ENCODE measurements around the gene SLC27A5.
"Not testable (repeated sequence)": the region's sequence is repeated elsewhere in the genome, so short reads cannot be mapped to it uniquely, and the experiment has no call there.

Gene SLC27A5

DNA sequence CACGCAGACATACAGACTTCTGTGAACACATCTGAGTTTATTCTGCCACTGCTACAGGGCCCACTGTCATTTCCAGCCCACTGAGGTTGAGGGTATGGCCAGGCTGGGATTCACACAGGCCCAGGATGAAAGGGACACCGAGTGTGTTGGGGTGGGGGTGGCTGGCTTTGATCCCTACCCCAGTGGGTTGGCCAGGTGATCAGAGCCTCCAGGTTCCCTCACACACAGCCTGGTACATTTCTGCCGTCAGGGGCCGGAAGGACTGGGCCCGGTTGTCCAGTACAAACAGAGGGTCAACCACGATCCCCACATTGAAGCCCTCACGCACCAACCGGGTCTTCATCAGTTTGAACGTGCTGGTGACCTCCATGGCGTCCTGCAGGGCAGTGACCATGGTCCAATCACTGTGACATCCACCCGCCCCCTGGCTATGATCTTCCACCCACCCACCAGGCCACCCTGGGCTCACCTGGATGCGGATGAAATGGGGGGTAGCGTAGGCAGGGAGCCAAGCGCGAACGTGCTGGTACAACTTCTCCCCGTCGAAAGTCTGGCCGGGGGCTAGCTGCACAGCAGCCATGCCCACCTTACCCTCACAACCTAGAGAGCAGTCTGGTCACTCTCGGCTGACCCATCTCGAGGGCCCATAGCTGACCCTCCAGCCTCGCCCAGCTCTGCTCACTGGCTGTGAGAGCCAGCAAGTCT, 13.3 kb downstream of the SLC27A5 start:
- in situ Hi-C loops (cut with HindIII; ENCODE audit: low sequenced_read_pairs): no loop called here

DNA sequence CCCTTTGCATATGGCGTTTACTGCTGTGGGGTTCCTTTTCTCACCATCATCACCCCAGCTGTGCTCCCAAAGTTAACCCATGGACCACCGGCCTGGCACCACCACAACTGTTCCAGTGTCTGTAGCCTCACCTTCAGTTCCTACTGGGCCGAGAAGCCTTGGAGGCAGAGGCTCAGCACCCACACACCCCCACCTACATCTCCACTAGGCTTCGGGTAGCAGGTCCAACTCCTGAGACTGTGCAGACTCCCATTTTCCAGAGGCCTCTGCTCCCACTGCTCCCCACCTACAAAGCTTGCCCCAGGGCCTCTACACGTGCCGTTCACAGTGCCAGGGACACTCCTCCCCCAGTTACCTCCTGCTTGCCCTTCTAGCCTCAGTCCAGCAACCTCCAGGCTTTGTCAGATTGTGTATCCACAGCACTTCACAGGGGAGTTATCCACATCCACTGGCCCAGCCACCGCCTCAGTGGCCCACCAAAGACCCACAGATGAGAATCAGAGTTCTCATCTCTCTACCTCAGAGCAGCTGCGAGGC, 14.1 kb downstream of the SLC27A5 start:
- in situ Hi-C loops (cut with HindIII; ENCODE audit: low sequenced_read_pairs): no loop called here

DNA sequence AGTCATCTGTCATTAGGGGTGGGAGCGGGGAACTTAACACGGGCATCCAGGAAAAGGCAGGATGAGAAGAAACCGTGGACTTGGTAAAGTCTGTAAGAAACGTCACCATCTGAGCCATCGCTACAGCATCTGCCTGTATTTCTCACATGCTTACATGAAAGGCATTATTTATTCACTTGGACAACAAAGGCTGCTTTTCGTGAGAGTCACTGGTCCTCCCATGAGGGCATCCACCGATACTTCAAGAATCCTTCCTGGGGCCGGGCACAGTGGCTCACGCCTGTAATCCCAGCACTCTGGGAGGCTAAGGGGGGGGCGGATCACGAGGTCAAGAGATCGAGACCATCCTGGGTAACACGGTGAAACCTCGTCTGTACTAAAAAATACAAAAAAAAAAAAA, 19.5 kb downstream of the SLC27A5 start:
- in situ Hi-C loops (cut with HindIII; ENCODE audit: low sequenced_read_pairs): no loop called here

DNA sequence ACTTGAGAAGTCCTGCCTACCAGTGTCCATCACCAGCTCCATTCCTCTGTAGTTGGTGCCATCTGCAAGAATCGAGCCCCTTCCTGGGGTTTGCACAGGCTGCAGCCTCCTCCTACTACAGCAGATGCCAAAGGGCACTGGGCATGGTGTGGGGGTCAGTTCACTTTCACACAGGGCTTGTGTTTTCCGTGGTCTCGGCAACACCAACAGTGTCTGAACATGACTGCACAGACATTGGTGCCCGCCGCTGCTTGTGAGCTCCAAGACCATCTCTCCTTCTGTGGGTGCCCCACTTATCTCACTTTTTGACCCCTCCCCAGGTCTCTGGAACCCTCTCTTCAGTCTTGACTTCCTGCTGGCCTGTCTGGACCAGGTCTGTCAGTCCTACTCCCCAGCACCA, 20.4 kb downstream of the SLC27A5 start:
- in situ Hi-C loops (cut with HindIII; ENCODE audit: low sequenced_read_pairs): no loop called here

DNA sequence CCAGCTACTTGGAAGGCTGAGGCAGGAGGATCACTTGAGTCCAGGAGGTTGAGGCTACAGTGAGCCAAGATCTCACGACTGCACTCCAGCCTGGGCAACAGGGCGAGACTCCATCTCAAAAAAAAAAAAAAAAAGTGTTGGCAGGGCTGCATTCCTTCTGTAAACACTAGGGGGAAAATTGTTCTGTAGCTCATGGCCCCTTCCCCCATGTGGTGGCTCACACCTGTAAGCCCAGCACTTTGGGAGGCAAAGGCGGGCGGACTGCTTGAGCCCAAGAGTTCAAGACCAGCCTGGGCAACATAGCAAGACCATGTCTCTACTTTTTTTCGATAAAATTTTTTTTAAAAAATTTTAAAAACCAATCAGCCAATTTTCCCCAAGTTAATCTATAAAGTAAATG, 27.4 kb downstream of the SLC27A5 start:
- in situ Hi-C loops (cut with HindIII; ENCODE audit: low sequenced_read_pairs): not testable (repeated sequence)

DNA sequence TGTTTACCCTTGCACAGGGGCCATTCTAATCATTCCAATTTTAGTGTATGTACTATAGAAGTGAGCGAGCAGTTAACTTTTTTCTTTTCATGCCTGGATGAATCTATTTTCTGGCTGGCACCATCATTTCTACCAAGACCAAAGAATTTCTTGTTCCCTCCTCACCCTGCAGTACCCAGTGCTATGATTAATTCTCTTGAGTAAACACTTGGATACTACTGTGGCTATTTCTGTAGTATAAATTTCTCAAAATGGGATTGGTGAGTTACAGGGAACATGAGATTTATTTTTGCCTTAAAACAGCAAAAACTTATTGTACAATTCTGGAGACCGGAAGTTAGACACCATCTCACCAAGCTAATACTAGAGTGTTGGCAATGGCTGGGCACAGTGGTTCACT, 28.0 kb downstream of the SLC27A5 start:
- in situ Hi-C loops (cut with HindIII; ENCODE audit: low sequenced_read_pairs): no loop called here

DNA sequence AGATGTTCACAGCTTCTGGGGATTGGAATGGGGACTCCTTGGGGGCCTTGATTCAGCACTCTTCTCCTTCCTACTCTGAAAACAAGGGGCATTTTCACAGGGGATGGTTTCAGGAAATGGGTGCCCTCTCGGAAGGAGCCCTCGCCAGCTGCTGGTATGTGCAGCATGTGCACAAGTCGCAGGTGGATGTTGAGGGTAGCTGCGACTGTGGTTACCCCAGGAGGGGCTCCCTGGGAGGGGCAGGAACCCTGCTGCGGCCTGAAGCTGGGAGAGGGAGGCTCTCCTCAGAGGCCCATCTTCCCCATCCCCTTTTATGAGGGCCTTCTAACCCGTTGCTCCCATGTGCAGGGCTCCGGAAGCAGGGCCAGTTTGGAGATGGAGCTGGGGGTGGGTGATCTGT, 29.4 kb downstream of the SLC27A5 start:
- in situ Hi-C loops (cut with HindIII; ENCODE audit: low sequenced_read_pairs): no loop called here

DNA sequence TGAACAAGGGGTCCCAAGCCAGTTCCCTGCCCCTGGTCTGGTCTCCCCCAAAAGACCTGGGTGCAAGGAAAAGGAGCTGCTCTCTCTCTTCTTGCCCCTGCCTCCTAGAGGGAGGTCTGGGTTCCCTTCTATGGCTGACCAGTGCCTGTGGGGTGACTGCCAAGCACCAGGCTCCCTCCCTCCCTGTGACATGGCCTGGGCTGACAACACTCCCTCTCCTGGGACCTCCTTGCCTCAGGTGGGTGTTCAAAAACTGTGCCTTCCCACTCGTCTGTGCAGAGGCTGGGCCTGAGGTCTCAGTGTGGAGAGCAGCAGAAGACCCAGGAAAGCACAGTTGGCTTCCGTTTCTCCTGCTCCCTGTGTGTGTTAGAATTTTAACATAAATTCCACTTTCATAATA, 31.0 kb downstream of the SLC27A5 start:
- in situ Hi-C loops (cut with HindIII; ENCODE audit: low sequenced_read_pairs): no loop called here

DNA sequence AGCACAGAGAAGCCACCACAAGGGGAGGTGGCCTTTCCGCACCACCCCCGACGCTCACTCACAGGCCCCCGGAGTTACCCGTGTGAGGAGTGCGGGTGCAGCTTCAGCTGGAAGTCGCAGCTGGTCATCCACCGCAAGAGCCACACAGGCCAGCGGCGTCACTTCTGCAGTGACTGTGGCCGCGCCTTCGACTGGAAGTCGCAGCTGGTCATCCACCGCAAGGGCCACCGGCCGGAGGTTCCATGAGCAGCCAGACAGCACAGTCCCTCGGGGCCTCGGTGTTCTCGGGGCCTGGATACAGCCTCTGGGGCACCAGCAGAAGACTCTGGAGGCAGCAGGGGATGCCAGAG, 31.3 kb downstream of the SLC27A5 start:
- in situ Hi-C loops (cut with HindIII; ENCODE audit: low sequenced_read_pairs): no loop called here

DNA sequence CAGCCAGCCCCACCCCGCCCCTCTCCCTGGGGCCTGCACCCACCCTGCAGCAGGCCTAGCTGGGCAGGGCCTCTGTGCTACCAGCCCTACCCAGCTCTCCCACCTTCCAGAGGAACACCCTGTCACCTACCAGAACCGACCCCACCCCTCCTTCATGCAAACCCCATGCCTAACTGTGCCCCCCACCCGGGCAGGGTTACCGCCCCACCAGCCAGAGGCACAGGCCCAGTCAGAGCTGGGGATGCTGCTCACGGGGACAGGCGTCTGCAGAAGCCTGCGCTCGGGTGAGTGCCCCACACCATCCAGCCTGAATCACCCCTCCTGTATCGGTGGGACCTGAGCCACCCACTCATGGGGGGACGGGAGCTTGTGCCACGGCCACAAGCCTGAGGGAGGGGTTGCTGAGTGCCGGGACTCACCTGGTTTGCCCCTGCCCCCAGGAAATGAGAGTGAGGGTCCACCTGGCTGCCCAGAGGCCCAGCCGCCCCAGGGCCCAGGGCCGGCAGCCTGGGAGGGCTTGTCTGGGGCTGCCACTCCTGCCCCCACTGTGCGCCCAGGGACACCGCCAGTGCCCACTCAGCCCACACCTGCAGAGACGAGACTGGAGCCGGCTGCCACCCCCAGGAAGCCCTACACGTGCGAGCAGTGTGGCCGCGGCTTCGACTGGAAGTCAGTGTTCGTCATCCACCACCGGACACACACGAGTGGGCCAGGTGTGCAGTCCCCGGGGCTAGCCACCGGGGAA, 31.9 kb downstream of the SLC27A5 start:
- in situ Hi-C loops (cut with HindIII; ENCODE audit: low sequenced_read_pairs): no loop called here

DNA sequence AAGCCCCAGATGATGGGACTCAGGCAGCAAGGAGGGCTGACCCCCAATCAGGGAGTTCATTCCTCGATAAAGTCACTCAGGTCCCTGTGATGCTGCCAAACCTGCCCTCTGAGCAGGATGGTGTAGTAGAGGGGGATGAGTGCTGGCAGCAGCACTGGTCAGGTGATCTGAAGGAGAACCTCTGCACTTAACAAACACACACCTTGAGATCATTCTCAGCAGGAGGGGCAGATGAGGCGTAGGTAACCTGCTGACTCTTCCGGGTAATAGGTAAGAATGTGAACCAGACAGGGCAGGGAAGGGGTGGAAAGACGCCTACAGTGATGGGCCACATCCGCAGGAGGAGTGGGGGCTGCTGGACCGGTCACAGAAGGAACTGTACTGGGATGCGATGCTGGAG, 32.5 kb downstream of the SLC27A5 start:
- in situ Hi-C loops (cut with HindIII; ENCODE audit: low sequenced_read_pairs): no loop called here

DNA sequence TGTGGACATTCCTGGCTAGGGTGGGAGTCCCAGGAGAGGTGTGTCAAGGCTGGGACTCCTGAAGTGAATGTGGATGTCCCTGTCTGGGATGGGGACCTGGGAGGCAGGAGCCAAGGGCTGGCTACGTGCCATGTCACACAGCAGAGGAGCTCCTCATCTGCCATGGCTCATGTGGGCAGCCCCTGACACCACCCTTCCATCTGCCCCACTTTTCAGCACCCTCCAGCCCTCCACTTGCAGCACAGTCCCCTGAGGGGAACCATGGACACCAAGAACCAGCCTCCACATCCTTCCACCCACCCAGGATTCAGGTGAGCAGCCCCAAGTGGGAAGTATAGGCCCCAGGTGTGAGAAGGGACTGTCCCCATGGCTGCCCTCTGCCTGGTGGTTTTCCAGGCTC, 33.9 kb downstream of the SLC27A5 start:
- in situ Hi-C loops (cut with HindIII; ENCODE audit: low sequenced_read_pairs): no loop called here

DNA sequence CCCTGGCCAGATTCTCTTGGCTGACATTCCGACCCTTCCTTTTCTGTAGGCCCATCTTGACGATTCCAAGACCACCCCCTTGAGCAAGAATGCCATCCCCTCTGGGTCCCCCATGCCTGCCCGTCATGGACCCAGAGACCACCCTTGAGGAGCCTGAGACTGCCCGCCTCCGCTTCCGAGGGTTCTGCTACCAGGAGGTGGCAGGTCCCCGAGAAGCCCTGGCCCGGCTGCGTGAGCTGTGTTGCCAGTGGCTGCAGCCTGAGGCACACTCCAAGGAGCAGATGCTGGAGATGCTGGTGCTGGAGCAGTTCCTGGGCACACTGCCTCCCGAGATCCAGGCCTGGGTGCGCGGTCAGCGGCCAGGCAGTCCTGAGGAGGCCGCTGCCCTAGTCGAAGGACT, 34.7 kb downstream of the SLC27A5 start:
- in situ Hi-C loops (cut with HindIII; ENCODE audit: low sequenced_read_pairs): no loop called here

DNA sequence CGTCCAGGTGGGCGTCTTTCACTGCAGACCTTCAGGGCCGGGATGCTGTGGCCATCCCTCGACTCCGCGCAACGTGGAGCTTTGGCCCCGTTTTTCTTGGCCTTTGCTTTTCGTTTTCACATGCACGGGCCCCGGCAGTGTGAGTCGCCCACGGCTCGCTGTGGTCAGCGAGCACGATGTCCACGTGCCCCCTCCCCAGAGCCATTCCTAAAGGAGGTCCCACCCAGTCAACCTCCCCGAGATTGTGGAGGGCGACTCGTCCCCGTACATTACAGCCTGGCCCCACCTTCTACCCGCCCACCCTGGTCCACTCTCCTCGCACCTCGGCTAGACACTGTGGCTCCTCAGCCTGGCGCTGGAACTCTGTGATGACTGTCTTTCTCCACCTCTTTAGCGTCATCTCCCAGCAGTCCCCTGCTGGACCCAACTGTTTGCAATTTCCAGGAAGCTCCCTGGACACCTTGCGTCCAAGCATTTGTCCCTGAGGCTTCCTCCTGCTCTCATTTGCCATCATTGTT, 35.2 kb downstream of the SLC27A5 start:
- in situ Hi-C loops (cut with HindIII; ENCODE audit: low sequenced_read_pairs): no loop called here

DNA sequence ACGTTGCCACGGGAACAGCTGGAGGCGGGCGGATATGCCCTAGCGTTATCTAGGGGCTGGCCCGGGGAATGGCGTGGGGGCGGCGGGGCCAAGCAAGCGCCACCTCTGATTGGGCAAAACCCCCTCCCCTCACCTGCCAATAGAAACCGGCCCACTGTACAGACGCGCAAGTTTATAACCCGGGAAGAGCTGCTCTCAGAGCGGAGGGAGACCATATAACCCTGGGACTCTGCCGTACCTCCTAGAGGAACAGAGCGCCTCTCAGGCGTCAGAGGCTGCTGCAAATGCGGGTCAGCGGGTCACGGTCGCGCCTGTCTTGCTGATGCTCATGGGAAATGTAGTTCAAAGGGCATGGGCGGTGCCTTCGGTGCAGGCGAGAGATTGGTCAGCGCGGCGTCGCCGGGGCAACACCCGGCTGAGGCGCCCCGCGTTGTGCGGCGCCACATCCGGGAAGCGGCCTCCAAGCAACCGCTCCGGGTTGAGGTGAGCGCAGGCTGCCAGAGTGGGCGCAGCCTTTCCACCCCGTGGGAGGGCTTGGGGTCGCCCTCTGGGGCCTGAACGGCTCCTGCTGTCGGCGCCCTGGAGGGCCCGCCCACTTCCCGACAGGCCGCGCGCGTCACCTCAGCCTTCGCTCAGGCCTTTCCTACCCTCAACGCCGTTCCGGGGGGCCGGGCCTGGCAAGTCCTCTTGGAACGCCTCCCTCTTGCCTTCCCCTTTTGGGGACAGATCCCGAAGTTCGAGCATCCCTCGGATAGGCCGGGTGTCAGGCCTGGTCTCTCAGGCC, 35.9 kb downstream of the SLC27A5 start, which contains the start of gene ZNF446:
TSS of gene ZNF446 (plus strand) at position 639 of the 784 bp plus-strand sequence. CDS start 867 bp downstream, outside the sequence.
- in situ Hi-C loops (cut with HindIII; ENCODE audit: low sequenced_read_pairs): no loop called here

DNA sequence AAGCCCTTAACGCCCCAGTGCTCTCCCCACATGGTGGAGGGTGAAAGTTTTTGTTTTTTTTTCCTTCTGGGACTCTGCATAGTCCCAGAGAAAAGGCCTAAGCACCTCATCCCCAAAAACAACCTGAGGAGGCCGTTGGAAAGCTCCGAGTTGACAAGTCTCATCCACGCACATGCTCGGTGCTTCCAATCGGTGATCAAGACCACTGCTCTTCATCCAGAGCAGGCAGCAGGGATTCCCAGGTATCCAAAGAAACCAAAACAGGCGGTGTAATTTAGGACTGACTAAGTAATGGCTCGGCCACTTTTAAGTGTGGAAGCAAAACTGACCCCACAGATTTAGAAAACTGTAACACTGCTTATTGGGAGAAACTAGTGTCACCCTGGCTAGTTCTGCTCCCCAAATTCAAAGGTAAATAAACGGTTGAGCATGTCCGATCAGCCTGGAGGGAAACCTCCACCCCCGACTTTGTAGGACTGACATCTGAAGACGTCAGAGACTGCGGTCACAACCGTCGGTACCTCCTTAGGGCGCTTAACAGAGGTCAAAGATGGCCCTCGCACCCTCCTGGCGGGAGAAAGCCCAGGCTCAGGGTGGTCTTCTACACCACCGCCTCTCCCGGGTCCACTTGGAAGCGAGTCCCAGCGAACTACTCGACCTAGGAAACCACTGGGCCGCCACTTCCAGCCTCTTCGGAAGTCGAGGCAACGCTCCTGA, 36.6 kb downstream of the SLC27A5 start:
- in situ Hi-C loops (cut with HindIII; ENCODE audit: low sequenced_read_pairs): no loop called here

DNA sequence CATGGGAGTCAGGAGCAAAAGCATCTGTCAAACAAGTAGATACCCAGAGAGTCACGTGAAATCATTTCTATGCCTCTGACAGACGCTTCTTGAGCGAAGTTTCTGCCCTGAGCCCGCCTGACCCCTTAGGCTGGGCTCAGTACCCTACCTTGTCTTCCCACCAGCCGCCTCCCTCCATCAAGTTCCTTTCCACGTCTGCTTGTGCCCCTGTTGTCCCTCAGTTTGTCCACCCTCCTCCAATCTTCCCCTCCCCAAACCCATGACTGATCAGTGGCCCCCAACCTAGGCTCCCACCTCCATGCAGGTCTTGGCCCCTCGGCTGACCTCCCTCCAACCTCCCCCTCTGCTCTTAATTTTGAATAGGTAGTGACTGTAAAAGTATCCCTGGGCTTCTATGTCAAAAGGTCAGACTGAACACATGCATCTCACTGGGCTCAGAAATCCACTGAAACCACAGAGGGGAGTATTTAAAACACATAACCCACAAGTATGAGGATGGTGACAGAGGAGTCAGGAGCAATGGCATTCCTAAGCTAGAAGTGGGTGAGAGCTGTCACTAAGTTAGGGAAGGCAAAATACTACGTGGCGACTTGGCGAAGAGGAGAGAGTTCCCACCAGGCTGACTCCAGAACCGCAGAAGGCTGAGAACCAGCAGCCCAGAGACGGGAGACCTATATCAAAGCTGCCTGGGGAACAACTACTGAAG, 37.3 kb downstream of the SLC27A5 start:
- in situ Hi-C loops (cut with HindIII; ENCODE audit: low sequenced_read_pairs): no loop called here

DNA sequence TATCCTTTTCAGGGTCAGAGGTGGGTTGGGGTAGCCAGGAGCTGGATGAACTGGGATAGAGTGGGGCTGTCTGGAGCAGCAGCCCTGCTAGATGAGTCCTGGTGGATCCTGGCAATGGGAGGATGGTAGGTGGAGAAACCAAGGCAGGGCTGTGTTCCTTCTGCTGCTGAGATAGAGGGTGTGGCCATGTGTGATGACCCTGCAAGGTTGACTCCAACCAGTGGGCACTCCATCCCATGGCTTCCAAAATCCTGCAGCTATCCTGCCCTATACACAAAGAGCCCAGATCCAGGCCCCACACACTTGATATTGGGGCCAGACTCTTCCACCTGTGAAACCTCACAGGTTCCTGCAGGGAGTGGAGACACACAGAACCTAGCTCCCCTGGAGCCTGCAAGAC, 38.0 kb downstream of the SLC27A5 start:
- in situ Hi-C loops (cut with HindIII; ENCODE audit: low sequenced_read_pairs): no loop called here

DNA sequence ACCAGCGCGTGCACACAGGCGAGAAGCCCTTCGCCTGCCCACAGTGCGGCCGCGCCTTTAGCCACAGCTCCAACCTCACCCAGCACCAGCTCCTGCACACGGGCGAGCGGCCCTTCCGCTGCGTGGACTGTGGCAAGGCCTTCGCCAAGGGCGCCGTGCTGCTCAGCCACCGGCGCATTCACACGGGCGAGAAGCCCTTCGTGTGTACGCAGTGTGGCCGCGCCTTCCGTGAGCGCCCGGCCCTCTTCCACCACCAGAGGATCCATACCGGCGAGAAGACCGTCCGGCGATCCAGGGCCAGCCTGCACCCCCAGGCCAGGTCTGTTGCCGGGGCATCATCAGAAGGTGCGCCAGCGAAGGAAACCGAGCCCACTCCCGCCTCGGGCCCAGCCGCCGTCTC, 40.1 kb downstream of the SLC27A5 start:
- in situ Hi-C loops (cut with HindIII; ENCODE audit: low sequenced_read_pairs): no loop called here
